Transverse colon (tissue), 4 donors: Measurements from ENCODE around the gene PAPPA.

ENCODE experiments used
- EP300 ChIP-seq: sonication (generic); formaldehyde crosslinking; IDR thresholded peaks from one replicate; pipeline ENCODE4 v1.6.1; 2017; ENCODE audit warnings: antibody characterized with exemption, low read depth
- POLR2A ChIP-seq: fragments of 450-650 bp; IDR thresholded peaks from one replicate; pipeline ENCODE4 v1.6.1; 2016; ENCODE audit warnings: antibody characterized with exemption, mild to moderate bottlenecking, moderate library complexity
- POLR2AphosphoS5 ChIP-seq, 3 donors: sonication (generic); formaldehyde crosslinking; IDR thresholded peaks; one replicate each; pipeline ENCODE4 v1.6.1; 2016; ENCODE audit warnings: antibody characterized with exemption in 3 of 3
- TF ChIP-seq, protein P1 (sequence below), 5 experiments: fragments of 200-600 bp in 3 of 5; fragments of 450-650 bp in 2 of 5; sonication (generic) in 3 of 5; IDR thresholded peaks; 1 replicate in 2 of 5; 2 replicates in 3 of 5; pipeline ENCODE4 v1.5.1; 2016 to 2017; ENCODE audit warnings: antibody characterized with exemption in 5 of 5, inconsistent platforms in 3 of 5, mild to moderate bottlenecking in 2 of 5, moderate library complexity in 1 of 5

DNA sequence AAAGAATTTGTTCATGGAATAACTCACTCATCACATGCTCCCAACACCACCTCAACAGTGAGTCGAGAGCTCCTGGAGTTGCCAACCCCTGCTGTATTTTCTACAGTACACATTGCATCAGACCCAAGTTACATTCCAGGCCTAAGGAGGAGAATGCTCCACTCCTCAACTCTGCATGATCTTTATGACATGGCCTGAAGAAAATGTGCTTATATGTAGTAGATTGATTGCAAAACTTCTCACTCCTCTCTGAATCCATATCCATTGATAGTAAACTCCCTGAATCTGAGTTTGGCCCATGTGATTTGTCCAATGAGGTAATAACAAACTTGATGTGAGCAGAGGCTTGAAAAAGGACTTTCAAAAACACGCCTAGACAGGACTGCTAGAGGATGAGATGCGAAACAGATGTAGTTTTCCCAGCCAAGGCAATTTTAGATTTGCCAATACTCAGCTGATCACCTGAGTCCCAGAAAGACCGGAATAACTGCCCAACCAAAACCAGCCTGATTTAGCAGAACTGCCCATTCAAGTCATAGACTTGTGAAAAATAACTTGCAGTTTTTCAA lies 29.0 kb upstream of the PAPPA start:
- TF ChIP-seq, protein P1, sequence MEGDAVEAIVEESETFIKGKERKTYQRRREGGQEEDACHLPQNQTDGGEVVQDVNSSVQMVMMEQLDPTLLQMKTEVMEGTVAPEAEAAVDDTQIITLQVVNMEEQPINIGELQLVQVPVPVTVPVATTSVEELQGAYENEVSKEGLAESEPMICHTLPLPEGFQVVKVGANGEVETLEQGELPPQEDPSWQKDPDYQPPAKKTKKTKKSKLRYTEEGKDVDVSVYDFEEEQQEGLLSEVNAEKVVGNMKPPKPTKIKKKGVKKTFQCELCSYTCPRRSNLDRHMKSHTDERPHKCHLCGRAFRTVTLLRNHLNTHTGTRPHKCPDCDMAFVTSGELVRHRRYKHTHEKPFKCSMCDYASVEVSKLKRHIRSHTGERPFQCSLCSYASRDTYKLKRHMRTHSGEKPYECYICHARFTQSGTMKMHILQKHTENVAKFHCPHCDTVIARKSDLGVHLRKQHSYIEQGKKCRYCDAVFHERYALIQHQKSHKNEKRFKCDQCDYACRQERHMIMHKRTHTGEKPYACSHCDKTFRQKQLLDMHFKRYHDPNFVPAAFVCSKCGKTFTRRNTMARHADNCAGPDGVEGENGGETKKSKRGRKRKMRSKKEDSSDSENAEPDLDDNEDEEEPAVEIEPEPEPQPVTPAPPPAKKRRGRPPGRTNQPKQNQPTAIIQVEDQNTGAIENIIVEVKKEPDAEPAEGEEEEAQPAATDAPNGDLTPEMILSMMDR (IDR thresholded peaks at IDR 0.05) = no peak
- TF ChIP-seq POLR2A (no peak), POLR2AphosphoS5 (IDR thresholded peaks at IDR 0.05) (no peak), EP300 (no peak)
